Hematopoietic multipotent progenitor cell treated with erythropoietin and hydrocortisone succinate and interleukin-3 and kit ligand, for 4 days (in vitro differentiated cells): ENCODE results near the gene CLDN14.

Source experiments
- DNase-seq: peaks from one replicate; pipeline ENCODE4 v3.0.0-alpha.2; 2015

CLDN14 gene

GRCh38 chr21:36466061-36466511, 13.8 kb downstream of the CLDN14 start:
- no peak for DNase-seq

- DNase-seq: no peak
Measured at GRCh38 chr21:36465478-36465877, 14.4 kb downstream of the CLDN14 start.

GRCh38 chr21:36464590-36464989, 15.3 kb downstream of the CLDN14 start:
- no peak for DNase-seq

- DNase-seq: no peak
Measured at GRCh38 chr21:36463991-36464390, 15.9 kb downstream of the CLDN14 start.

- DNase-seq: no peak
Measured at GRCh38 chr21:36463204-36463603, 16.7 kb downstream of the CLDN14 start.

- no peak for DNase-seq
Measured at GRCh38 chr21:36461918-36462486, 17.9 kb downstream of the CLDN14 start.

- DNase-seq: no peak
Measured at GRCh38 chr21:36461277-36461917, 18.5 kb downstream of the CLDN14 start.

- DNase-seq: no peak
Measured at GRCh38 chr21:36460866-36461265, 19.1 kb downstream of the CLDN14 start.

- DNase-seq: no peak
Measured at GRCh38 chr21:36459098-36459497, 20.8 kb downstream of the CLDN14 start.

GRCh38 chr21:36456729-36457414, 23.1 kb downstream of the CLDN14 start:
- DNase-seq: no peak

GRCh38 chr21:36454706-36455105, 25.2 kb downstream of the CLDN14 start:
- no peak for DNase-seq

- DNase-seq: no peak
Measured at GRCh38 chr21:36454093-36454531, 25.8 kb downstream of the CLDN14 start.

GRCh38 chr21:36452281-36452825, 27.6 kb downstream of the CLDN14 start:
- peak; percentile 43 for DNase-seq

- no peak for DNase-seq
Measured at GRCh38 chr21:36451506-36451905, 28.4 kb downstream of the CLDN14 start.

- no peak for DNase-seq
Measured at GRCh38 chr21:36450511-36450910, 29.4 kb downstream of the CLDN14 start.

- no peak for DNase-seq
Measured at GRCh38 chr21:36446301-36446700, 33.6 kb downstream of the CLDN14 start.

GRCh38 chr21:36441715-36442114, 38.2 kb downstream of the CLDN14 start:
- no peak for DNase-seq

GRCh38 chr21:36437745-36438128, 42.2 kb downstream of the CLDN14 start:
- DNase-seq: peak; percentile 96

- DNase-seq: peak; percentile 39
Measured at GRCh38 chr21:36436829-36437744, 42.8 kb downstream of the CLDN14 start.

- DNase-seq: no peak
Measured at GRCh38 chr21:36434144-36434543, 45.8 kb downstream of the CLDN14 start.

GRCh38 chr21:36433059-36433709, 46.7 kb downstream of the CLDN14 start:
- no peak for DNase-seq

GRCh38 chr21:36431252-36431651, 48.7 kb downstream of the CLDN14 start:
- no peak for DNase-seq
